ENCODE results near the gene CALM3.

DNA sequence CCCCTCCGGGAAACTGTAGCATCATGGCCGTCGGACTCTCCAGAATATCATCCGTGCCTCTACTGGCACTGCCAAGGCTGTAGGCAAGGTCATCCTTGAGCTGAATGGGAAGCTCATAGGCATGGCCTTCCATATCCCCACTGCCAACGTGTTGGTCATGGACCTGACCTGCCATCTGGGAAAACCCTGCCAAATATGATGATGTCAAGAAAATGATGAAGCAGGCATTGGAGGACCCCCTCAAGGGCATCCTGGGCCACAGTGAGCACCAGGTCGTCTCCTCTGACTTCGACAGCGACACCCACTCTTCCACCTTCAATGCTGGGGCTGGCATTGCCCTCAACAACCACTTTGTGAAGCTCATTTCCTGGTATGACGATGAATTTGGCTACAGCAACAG lies 41.9 kb upstream of the CALM3 start:
- TF ChIP-seq POLR2A (IDR thresholded peaks at IDR 0.05; ENCODE audit: low read length) (no peak), GATA1 (IDR thresholded peaks at IDR 0.05; ENCODE audit: low read depth, low read length) (no peak)

All from erythroblast (primary cell).